DND-41 (cell line): Measurements from ENCODE around the gene G6PD.

ENCODE experiments used
- CTCF ChIP-seq: IDR thresholded peaks from 2 replicates; pipeline ENCODE4 v1.5.1; 2012; ENCODE audit warnings: borderline replicate concordance, low read length, moderate library complexity, mild to moderate bottlenecking; ENCODE audit not compliant: poor library complexity, severe bottlenecking; ENCODE audit errors: extremely low read depth
- EZH2 ChIP-seq: IDR thresholded peaks from 3 replicates; pipeline ENCODE4 v1.6.1; 2012; ENCODE audit warnings: borderline replicate concordance, low read depth, mild to moderate bottlenecking, moderate library complexity, low read length, inconsistent platforms; ENCODE audit not compliant: severe bottlenecking

- TF ChIP-seq CTCF (no peak), EZH2 (no peak)
Measured at GRCh38 chrX:154547245-154548027, 790 bp upstream of the G6PD start, which contains the start of gene IKBKG.
